Endothelial cell of umbilical vein (primary cell): Measurements from ENCODE around the gene DENND5A. TPM values are rescaled to one million over a fixed set of nuclear protein-coding genes. Genes with fewer than 3 reads are reported as not detected.
"Not testable (repeated sequence)": the region's sequence is repeated elsewhere in the genome, so short reads cannot be mapped to it uniquely, and the experiment has no call there.

Source experiments
- BruUV-seq: library from RNA; stranded (reverse); fragments of 400-500 nt; replicated peaks from 2 replicates; lab custom pipeline; 2021; lab: Mats Ljungman, UMichigan
- CTCF ChIA-PET: fragments of 300-600, 350-600 bp; sonication (Branson Sonifier 250); formaldehyde crosslinking; loops from one replicate; lab custom pipeline; 2021; ENCODE audit warnings: antibody characterized with exemption, inconsistent platforms; lab: Charles Lee
- POLR2A ChIA-PET: fragments of 300-600, 350-600 bp; sonication (Branson Sonifier 250); formaldehyde crosslinking; loops from one replicate; lab custom pipeline; 2021; ENCODE audit warnings: antibody characterized with exemption, inconsistent platforms; lab: Charles Lee
- DNase-seq: peaks from one replicate; pipeline ENCODE4 v3.0.0-alpha.2; 2011; ENCODE audit warnings: low read depth, low spot score
- FAIRE-seq: peaks from 2 replicates; lab custom pipeline; 2011; peaks lifted over from hg19 to GRCh38; lab: Jason Lieb, UNC
- H2AFZ ChIP-seq: 2 replicates; pipeline ENCODE4 v1.6.0; 2012; ENCODE audit warnings: low read depth, low read length, control low read depth, inconsistent platforms
- H3K27ac ChIP-seq: 2 replicates; pipeline ENCODE4 v1.5.1; 2011; ENCODE audit warnings: low read depth, mild to moderate bottlenecking, control low read depth, low read length, moderate library complexity; ENCODE audit not compliant: insufficient read depth
- H3K27me3 ChIP-seq, 2 experiments: 2 replicates each; pipeline versions ENCODE4 v1.6.0 to v1.6.1; 2011; ENCODE audit warnings: low read length in 2 of 2, mixed read lengths in 1 of 2; ENCODE audit not compliant: control insufficient read depth in 2 of 2, insufficient read depth in 2 of 2
- H3K36me3 ChIP-seq, 2 experiments: 2 replicates in 1 of 2; 3 replicates in 1 of 2; pipeline ENCODE4 v1.5.1; 2011; ENCODE audit warnings: low read length in 2 of 2, mild to moderate bottlenecking in 1 of 2, moderate library complexity in 1 of 2; ENCODE audit not compliant: control insufficient read depth in 2 of 2, insufficient read depth in 2 of 2; ENCODE audit errors: extremely low read depth in 1 of 2
- H3K4me1 ChIP-seq: 3 replicates; pipeline ENCODE4 v1.5.1; 2011; ENCODE audit warnings: mild to moderate bottlenecking, low read length; ENCODE audit not compliant: control insufficient read depth, insufficient read depth; ENCODE audit errors: extremely low read depth
- H3K4me2 ChIP-seq: 2 replicates; pipeline ENCODE4 v1.6.1; 2011; ENCODE audit warnings: low read length, control low read depth, mixed read lengths; ENCODE audit not compliant: insufficient read depth
- H3K4me3 ChIP-seq, 3 experiments: fragments of 200-600 bp in 1 of 3; sonication (generic), shearing (Covaris generic) in 1 of 3; replicated peaks in 1 of 3; 2 replicates each; pipeline ENCODE4 v1.5.1; 2011 to 2016; ENCODE audit warnings: control low read depth in 3 of 3, low read length in 3 of 3, mild to moderate bottlenecking in 2 of 3, inconsistent platforms in 1 of 3, low read depth in 1 of 3, moderate library complexity in 1 of 3; ENCODE audit not compliant: insufficient read depth in 1 of 3
- H3K79me2 ChIP-seq: 2 replicates; pipeline ENCODE4 v1.6.0; 2012; ENCODE audit warnings: low read length, inconsistent platforms; ENCODE audit not compliant: control insufficient read depth, insufficient read depth
- H3K9ac ChIP-seq: replicated peaks from 2 replicates; pipeline ENCODE3; 2011; ENCODE audit warnings: low read length, control low read depth; ENCODE audit not compliant: insufficient read depth; ENCODE audit errors: extremely low read depth
- H3K9me1 ChIP-seq: replicated peaks from 3 replicates; pipeline ENCODE4 v1.6.0; 2011; ENCODE audit warnings: mild to moderate bottlenecking, low read length; ENCODE audit not compliant: control insufficient read depth, insufficient read depth; ENCODE audit errors: extremely low read depth
- H3K9me3 ChIP-seq: replicated peaks from 2 replicates; pipeline ENCODE4 v1.5.1; 2012; ENCODE audit warnings: low read length, inconsistent platforms; ENCODE audit not compliant: control insufficient read depth, insufficient read depth
- H4K20me1 ChIP-seq: replicated peaks from 2 replicates; pipeline ENCODE3; 2011; ENCODE audit warnings: mild to moderate bottlenecking, low read length; ENCODE audit not compliant: control insufficient read depth, insufficient read depth; ENCODE audit errors: extremely low read depth
- POLR2A ChIP-seq: IDR thresholded peaks from 2 replicates; pipeline ENCODE4 v1.6.1; 2012; ENCODE audit warnings: low read depth, mild to moderate bottlenecking, control low read depth, low read length
- dilution Hi-C: fragments of 300-500 bp; cut with MboI; formaldehyde crosslinking; loops from one replicate; pipeline ENCODE4 v1.15.0; 2019; ENCODE audit warnings: low sequenced_read_pairs; ENCODE audit not compliant: extremely low pct_ligation_motif_present
- intact Hi-C: fragments of 100-400 bp; cut with micrococcal nuclease; formaldehyde crosslinking; loops from one replicate; pipeline ENCODE4 v1.10.0; 2022
- polyA plus RNA-seq, 4 experiments: library from polyadenylated mRNA; depleted of rRNA in 3 of 4; stranded (reverse) in 3 of 4; unstranded in 1 of 4; fragments of >200 nt; gene quantifications; 2 replicates each; pipeline versions ENCODE4 v1.2.1 to v1.2.3, GENCODE V29; 2011 to 2012; ENCODE audit warnings: missing spikeins in 1 of 4
- total RNA-seq: library from RNA; stranded (reverse); gene quantifications from 2 replicates; pipeline ENCODE4 v1.2.3, GENCODE V29; 2021

The DENND5A gene
- total and polyA plus RNA-seq, 2 donors (not counting 3 experiments of a cell fraction or from before 2014, with no cell fraction given): 116 to 220 TPM

DNA sequence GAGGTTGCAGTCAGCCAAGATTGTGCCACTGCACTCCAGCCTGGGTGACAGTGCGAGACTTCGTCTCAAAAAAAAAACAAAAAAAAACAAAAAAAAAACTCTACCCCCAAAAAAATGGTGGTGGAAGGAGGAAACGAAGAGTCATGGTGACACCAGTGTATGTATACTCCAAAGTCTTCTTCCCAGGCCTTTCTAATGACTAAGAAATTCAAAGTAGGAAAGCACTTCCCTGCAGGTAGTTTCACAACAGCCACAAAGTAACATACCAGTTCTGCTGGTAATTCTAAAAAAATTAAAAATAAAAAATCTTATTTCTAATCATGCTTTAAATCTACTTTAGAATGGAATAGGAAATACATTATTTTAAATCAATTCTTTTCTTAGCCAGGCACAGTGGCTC lies 72.6 kb downstream of the DENND5A start:
- Histone ChIP-seq H3K4me3 (no peak overlapping the region), H3K4me2 (no peak overlapping the region), H3K9ac (no peak overlapping the region), H3K36me3 (peaks cover 6 to 9% of the 10 kb centered on the region in 2 experiments), H3K79me2 (peaks cover 2% of the 10 kb centered on the region), H4K20me1 (no peaks in the 10 kb centered on the region), H3K9me1 (no peaks in the 10 kb centered on the region), H3K27ac (no peak overlapping the region), H3K4me1 (no peaks in the 10 kb centered on the region), H3K27me3 (no peaks in the 10 kb centered on the region), H3K9me3 (no peaks in the 10 kb centered on the region), H2AFZ (no peak overlapping the region)
- FAIRE-seq: no peak
- CTCF ChIA-PET: no interaction called here
- no peak for DNase-seq
- intact Hi-C loops (no loop called here), dilution Hi-C loops (no loop called here)
- no peak for TF ChIP-seq POLR2A
- POLR2A ChIA-PET: no interaction called here
- BruUV-seq: no TSS peak

DNA sequence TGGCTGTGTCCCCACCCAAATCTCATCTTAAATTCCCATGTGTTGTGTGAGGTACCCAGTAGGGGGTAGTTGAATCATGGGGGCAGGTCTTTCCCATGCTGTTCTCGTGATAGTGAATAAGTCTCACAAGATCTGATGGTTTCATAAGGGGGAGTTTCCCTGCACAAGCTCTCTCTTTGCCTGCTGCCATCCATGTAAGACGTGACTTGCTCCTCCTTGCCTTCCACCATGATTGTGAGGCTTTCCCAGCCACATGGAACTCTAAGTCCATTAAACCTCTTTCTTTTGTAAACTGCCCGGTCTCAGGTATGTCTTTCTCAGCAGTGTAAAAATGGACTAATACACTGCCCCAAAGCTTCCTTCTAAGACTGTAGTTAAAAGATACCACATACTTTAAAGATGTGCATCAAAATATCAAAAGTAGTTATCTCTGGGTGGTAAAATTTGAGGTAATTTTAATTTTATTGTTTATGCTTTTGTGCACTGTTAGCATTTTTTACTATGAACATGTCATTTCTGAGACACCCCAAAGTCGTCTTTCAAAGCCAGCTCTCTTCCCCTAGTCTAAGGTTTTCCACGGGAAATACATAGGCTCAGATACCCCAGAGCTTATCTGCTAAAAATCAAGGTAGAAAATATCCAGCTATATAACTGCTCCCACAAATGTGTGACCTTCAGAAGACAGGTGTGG lies 74.7 kb downstream of the DENND5A start:
- dilution Hi-C loops, H3K4me2 ChIP-seq, H3K27ac ChIP-seq, DNase-seq, H3K9ac ChIP-seq, H3K27me3 ChIP-seq, BruUV-seq, H3K79me2 ChIP-seq, H2AFZ ChIP-seq, CTCF ChIA-PET, H3K4me1 ChIP-seq, FAIRE-seq, H4K20me1 ChIP-seq, intact Hi-C loops, POLR2A ChIA-PET, H3K36me3 ChIP-seq, H3K9me1 ChIP-seq, H3K9me3 ChIP-seq, H3K4me3 ChIP-seq: not testable (repeated sequence)

DNA sequence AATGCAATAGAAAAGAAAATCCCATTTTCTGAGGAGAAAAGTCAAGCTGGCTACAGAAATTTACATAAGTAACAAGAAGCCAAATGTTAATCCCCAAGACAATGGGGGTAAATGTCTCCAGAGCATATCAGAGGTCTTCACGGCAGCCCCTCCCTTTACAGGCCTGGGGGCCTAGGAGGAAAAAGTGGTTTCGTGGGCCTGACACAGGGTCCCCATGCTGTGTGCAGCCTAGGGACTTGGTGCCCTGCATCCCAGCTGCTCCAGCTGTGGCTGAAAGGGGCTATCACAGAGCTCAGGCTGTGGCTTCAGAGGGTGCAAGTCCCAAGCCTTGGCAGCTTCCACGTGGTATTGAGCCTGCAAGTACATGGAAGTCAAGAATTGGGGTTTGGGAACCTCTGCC lies 76.3 kb downstream of the DENND5A start:
- H3K4me3 ChIP-seq, H3K4me1 ChIP-seq, H3K9me1 ChIP-seq, FAIRE-seq, H3K9ac ChIP-seq, intact Hi-C loops, BruUV-seq, CTCF ChIA-PET, POLR2A ChIA-PET, H3K79me2 ChIP-seq, H4K20me1 ChIP-seq, H3K27me3 ChIP-seq, H3K4me2 ChIP-seq, DNase-seq, H3K27ac ChIP-seq, H3K9me3 ChIP-seq, H2AFZ ChIP-seq, H3K36me3 ChIP-seq, dilution Hi-C loops: not testable (repeated sequence)
